SK-N-MC (cell line): ENCODE data around the gene EPB41.

Source experiments
- EZH2 ChIP-seq: fragments of 200-600 bp; sonication (generic); IDR thresholded peaks from one replicate; pipeline ENCODE4 v1.6.1; 2017; ENCODE audit warnings: antibody characterized with exemption
- FOXP2 ChIP-seq: optimal IDR thresholded peaks from 2 replicates; pipeline ENCODE3; 2011; ENCODE audit warnings: mild to moderate bottlenecking, moderate library complexity; ENCODE audit not compliant: insufficient read depth; ENCODE audit errors: extremely low read length, control extremely low read depth
- POLR2AphosphoS5 ChIP-seq: IDR thresholded peaks from 2 replicates; pipeline ENCODE4 v1.6.1; 2012; ENCODE audit warnings: mild to moderate bottlenecking, low read depth, low read length, borderline replicate concordance

DNA sequence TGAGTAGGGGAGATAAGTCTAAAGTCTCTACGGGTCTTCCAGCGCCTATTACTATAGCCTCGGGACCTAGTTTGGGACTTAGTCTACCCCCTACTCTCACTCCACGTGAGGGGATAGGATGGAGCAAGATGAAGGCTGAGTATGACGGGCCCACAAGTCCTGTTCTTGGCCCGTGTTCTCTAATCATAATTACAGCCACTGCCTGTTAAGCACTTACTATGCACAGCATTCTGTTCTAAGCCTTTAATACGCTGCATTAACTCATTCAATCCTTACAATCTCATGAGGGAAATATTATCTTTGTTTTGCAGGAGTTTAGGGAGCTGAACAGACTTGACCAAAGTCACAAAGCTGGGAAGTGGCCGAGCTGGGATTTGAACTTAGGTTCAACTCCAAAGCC is 23.9 kb upstream of the EPB41 start:
- no peak for TF ChIP-seq POLR2AphosphoS5
- TF ChIP-seq EZH2: no peak
- no peak for TF ChIP-seq FOXP2
